Fibroblast of lung (primary cell): ENCODE data around the gene GK. TPM values are rescaled to one million over a fixed set of nuclear protein-coding genes. Genes with fewer than 3 reads are reported as not detected.

ENCODE experiments used
- DNase-seq, 2 donors: peaks; one replicate each; pipeline versions ENCODE4 v3.0.0 to v3.0.0-alpha.2; 2010; ENCODE audit warnings: low read depth in 2 of 2
- H2AFZ ChIP-seq: 2 replicates; pipeline ENCODE4 v1.5.1; 2012; ENCODE audit warnings: low read length, control low read depth, inconsistent platforms
- H3K27ac ChIP-seq: 2 replicates; pipeline ENCODE4 v1.5.1; 2011; ENCODE audit warnings: low read length, control low read depth; ENCODE audit not compliant: insufficient read depth
- H3K27me3 ChIP-seq: 2 replicates; pipeline ENCODE4 v1.5.1; 2011; ENCODE audit warnings: mild to moderate bottlenecking, low read length; ENCODE audit not compliant: control insufficient read depth, insufficient read depth
- H3K36me3 ChIP-seq: 2 replicates; pipeline ENCODE4 v1.5.1; 2011; ENCODE audit warnings: low read length; ENCODE audit not compliant: control insufficient read depth, insufficient read depth
- H3K4me1 ChIP-seq: 2 replicates; pipeline ENCODE4 v1.5.1; 2011; ENCODE audit warnings: low read length; ENCODE audit not compliant: control insufficient read depth, insufficient read depth; ENCODE audit errors: extremely low read depth
- H3K4me2 ChIP-seq: 2 replicates; pipeline ENCODE4 v1.5.1; 2011; ENCODE audit warnings: low read length, control low read depth; ENCODE audit not compliant: insufficient read depth; ENCODE audit errors: extremely low read depth
- H3K4me3 ChIP-seq, 4 experiments: fragments of 200-600 bp in 1 of 4; sonication (generic) in 1 of 4; replicated peaks in 1 of 4; 2 replicates each; pipeline ENCODE4 v1.5.1; 2011 to 2016; ENCODE audit warnings: low read length in 4 of 4, low read depth in 3 of 4, mild to moderate bottlenecking in 3 of 4, control low read depth in 2 of 4, inconsistent platforms in 1 of 4, mixed read lengths in 1 of 4; ENCODE audit not compliant: insufficient read depth in 1 of 4; ENCODE audit errors: control extremely low read depth in 1 of 4
- H3K79me2 ChIP-seq: 2 replicates; pipeline ENCODE4 v1.5.1; 2012; ENCODE audit warnings: mild to moderate bottlenecking, low read length, inconsistent platforms; ENCODE audit not compliant: control insufficient read depth, insufficient read depth
- H3K9ac ChIP-seq: 2 replicates; pipeline ENCODE4 v1.5.1; 2011; ENCODE audit warnings: mild to moderate bottlenecking, low read length, control low read depth; ENCODE audit not compliant: insufficient read depth
- H3K9me3 ChIP-seq: 2 replicates; pipeline ENCODE4 v1.5.1; 2012; ENCODE audit warnings: low read depth, low read length; ENCODE audit not compliant: control insufficient read depth, insufficient read depth
- H4K20me1 ChIP-seq: 2 replicates; pipeline ENCODE4 v1.5.1; 2011; ENCODE audit warnings: low read length; ENCODE audit not compliant: control insufficient read depth, insufficient read depth; ENCODE audit errors: extremely low read depth
- CTCF ChIP-seq, 2 donors: IDR thresholded peaks in 1 of 2; conservative IDR thresholded peaks in 1 of 2; 1 replicate in 1 of 2; 2 replicates in 1 of 2; pipeline ENCODE4 v1.5.1; 2011 to 2012; ENCODE audit warnings: low read length in 2 of 2, control low read depth in 1 of 2, inconsistent platforms in 1 of 2, low read depth in 1 of 2, mild to moderate bottlenecking in 1 of 2
- EZH2 ChIP-seq: IDR thresholded peaks from 2 replicates; pipeline ENCODE4 v1.5.1; 2012; ENCODE audit warnings: low read length, control low read depth, mild to moderate bottlenecking; ENCODE audit errors: missing control alignments
- polyA plus RNA-seq, 2 donors: library from polyadenylated mRNA; depleted of rRNA in 1 of 2; stranded (reverse) in 1 of 2; unstranded in 1 of 2; fragments of >200 nt; gene quantifications; 2 replicates each; pipeline ENCODE4 v1.2.1, GENCODE V29; 2011 to 2012; ENCODE audit warnings: missing spikeins in 1 of 2
- total RNA-seq: library from RNA; depleted of rRNA; stranded (reverse); fragments of >200 nt; gene quantifications from 2 replicates; pipeline ENCODE4 v1.2.1, GENCODE V29; 2014

The GK gene
- total and polyA plus RNA-seq, 2 donors (not counting 1 experiment from before 2014, with no cell fraction given), result 11.9 to 44.4 TPM

- TF ChIP-seq EZH2 (no peak), CTCF (conservative IDR thresholded peaks at IDR 0.05 in 1 of 2, IDR thresholded peaks at IDR 0.05 in 1 of 2; ENCODE audit: low read depth in 1 of 2, low read length in 2 of 2) (no peak)
- Histone ChIP-seq H3K36me3 (no peaks in the 10 kb centered on the region), H3K4me1 (no peaks in the 10 kb centered on the region), H3K4me2 (no peak overlapping the region), H3K4me3 (no peak overlapping the region), H3K9ac (no peak overlapping the region), H3K79me2 (no peaks in the 10 kb centered on the region), H3K27me3 (no peaks in the 10 kb centered on the region), H3K9me3 (no peaks in the 10 kb centered on the region), H4K20me1 (no peaks in the 10 kb centered on the region), H2AFZ (no peak overlapping the region), H3K27ac (no peak overlapping the region)
- DNase-seq, result no peak
Measured at GRCh38 chrX:30673127-30673796, 20.0 kb downstream of the GK start.

- no peak overlapping the region for H3K4me2 ChIP-seq
- H2AFZ ChIP-seq, result no peak overlapping the region
- H3K27ac ChIP-seq, result no peak overlapping the region
- no peaks in the 10 kb centered on the region for H3K9me3 ChIP-seq
- H3K4me1 ChIP-seq, result no peaks in the 10 kb centered on the region
- no peak for TF ChIP-seq EZH2
- TF ChIP-seq CTCF (conservative IDR thresholded peaks at IDR 0.05 in 1 of 2, IDR thresholded peaks at IDR 0.05 in 1 of 2; ENCODE audit: low read depth in 1 of 2, low read length in 2 of 2), result no peak
- DNase-seq, result no peak
- H4K20me1 ChIP-seq, result no peaks in the 10 kb centered on the region
- H3K4me3 ChIP-seq, result no peak overlapping the region
- H3K36me3 ChIP-seq, result no peaks in the 10 kb centered on the region
- no peaks in the 10 kb centered on the region for H3K27me3 ChIP-seq
- H3K9ac ChIP-seq, result no peak overlapping the region
- H3K79me2 ChIP-seq, result no peaks in the 10 kb centered on the region
Measured at GRCh38 chrX:30673884-30674598, 20.8 kb downstream of the GK start.

- no peak for DNase-seq
- H2AFZ ChIP-seq, result no peak overlapping the region
Measured at GRCh38 chrX:30674799-30675198, 21.6 kb downstream of the GK start.

More at GRCh38 chrX:30674799-30675198, 21.6 kb downstream of the GK start:
- Histone ChIP-seq H3K9me3 (no peaks in the 10 kb centered on the region), H3K27me3 (no peaks in the 10 kb centered on the region), H3K4me3 (no peak overlapping the region), H3K9ac (no peak overlapping the region), H4K20me1 (no peaks in the 10 kb centered on the region), H3K79me2 (no peaks in the 10 kb centered on the region), H3K4me1 (no peaks in the 10 kb centered on the region), H3K36me3 (no peaks in the 10 kb centered on the region), H3K27ac (no peak overlapping the region), H3K4me2 (no peak overlapping the region)
- TF ChIP-seq EZH2, result no peak
- TF ChIP-seq CTCF (conservative IDR thresholded peaks at IDR 0.05 in 1 of 2, IDR thresholded peaks at IDR 0.05 in 1 of 2; ENCODE audit: low read depth in 1 of 2, low read length in 2 of 2), result no peak
